HG03097 (cell line): ENCODE measurements around the gene DOK6.
"Not testable (repeated sequence)": the region's sequence is repeated elsewhere in the genome, so short reads cannot be mapped to it uniquely, and the experiment has no call there.

ENCODE experiments used
- ATAC-seq: cut with Tn5 transposase; IDR thresholded peaks from one replicate; pipeline ENCODE4 v1.9.1; 2021; ENCODE audit not compliant: unreplicated experiment, low FRiP score

DOK6 gene

DNA sequence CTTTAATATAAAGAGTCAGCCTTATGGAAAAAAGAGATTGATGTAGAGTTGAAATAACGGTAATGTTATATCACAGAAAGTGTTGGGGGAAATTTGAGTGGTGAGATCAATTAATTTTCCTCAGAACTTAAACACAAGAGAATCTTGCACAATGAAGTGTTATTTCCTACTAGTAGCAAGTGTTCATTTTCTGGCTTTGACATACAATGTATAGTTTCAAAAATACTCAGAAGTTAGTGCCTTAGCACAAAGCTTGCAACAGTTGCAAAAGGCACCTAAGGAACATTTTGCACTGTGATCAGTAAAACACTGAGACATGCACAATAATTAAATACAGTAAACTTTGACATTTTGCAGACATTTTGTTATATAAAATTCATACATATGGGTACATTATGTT, 385.7 kb downstream of the DOK6 start:
- ATAC-seq: no peak

- no peak for ATAC-seq
Observed at GRCh38 chr18:69787825-69788547, 387.3 kb downstream of the DOK6 start.

- ATAC-seq: no peak
Observed at GRCh38 chr18:69789794-69790193, 389.1 kb downstream of the DOK6 start.

- ATAC-seq: no peak
Observed at GRCh38 chr18:69790649-69791048, 390.0 kb downstream of the DOK6 start.

GRCh38 chr18:69795791-69796190, 395.1 kb downstream of the DOK6 start:
- ATAC-seq: no peak

GRCh38 chr18:69804776-69805501, 404.3 kb downstream of the DOK6 start:
- no peak for ATAC-seq

DNA sequence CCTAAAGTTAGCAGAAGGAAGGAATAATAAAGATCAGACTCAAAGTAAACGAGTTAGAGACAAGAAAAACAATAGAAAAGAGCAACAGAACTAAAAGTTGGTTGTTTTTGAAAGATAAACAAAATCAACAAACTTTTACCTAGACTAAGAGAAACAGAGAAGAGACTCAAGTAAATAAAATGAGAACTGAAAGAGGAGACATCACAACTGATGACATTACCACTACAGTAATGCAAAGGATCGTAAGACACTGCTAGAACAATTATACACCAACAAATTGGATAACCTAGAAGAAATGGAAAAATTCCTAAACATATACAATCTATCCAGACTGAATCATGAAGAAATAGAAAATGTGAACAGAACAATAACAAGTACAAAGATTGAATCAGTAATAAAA, 407.7 kb downstream of the DOK6 start:
- ATAC-seq: no peak

GRCh38 chr18:69813559-69813958, 412.9 kb downstream of the DOK6 start:
- no peak for ATAC-seq

GRCh38 chr18:69814861-69815385, 414.2 kb downstream of the DOK6 start:
- no peak for ATAC-seq

DNA sequence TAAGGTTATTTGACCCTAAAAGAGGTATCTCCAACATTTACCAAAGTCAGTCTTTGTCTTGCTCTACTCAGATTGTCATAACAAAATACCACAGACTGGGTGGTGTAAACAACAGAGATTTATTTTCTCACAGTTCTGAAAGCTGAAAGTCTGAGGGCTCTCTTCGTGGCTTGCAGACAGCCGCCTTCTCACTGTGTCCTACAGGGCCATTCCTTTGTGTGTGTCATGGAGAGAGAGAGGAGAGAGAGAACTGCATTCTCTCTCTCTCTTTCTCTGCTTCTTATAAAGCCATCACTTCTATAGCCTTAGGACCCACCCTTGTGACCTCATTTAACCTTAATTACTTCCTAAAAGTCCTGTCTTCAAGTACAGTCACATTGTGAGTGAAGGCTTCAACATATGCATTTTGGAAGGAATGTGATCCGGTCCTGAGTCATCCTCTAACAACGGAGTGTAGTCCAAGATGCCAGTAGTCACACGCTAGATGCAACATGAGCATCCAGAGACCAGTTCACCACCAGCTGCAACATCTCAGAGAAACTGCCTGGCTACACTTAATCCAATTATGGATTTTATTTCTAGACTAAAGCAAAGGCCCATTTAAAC, 416.8 kb downstream of the DOK6 start:
- no peak for ATAC-seq

DNA sequence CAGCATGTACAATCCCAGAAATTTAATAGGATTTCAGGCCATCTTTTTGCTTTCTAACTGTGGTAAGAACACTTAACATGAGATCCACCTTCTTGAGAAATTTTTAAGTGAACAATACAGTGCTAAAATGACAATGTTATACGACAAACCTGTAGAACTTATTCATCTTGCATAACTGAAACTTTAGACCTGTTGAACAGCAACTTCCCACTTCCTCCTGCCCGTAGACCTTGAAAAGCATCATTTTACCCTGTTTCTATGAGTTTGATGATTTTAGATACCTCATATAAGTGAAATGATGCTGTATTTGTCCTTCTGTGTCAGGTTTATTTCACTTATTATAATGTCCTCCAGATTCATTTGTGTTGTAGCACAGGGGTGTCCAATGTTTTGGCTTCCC, 418.8 kb downstream of the DOK6 start:
- ATAC-seq: no peak

- ATAC-seq: no peak
Observed at GRCh38 chr18:69820538-69820937, 419.9 kb downstream of the DOK6 start.

DNA sequence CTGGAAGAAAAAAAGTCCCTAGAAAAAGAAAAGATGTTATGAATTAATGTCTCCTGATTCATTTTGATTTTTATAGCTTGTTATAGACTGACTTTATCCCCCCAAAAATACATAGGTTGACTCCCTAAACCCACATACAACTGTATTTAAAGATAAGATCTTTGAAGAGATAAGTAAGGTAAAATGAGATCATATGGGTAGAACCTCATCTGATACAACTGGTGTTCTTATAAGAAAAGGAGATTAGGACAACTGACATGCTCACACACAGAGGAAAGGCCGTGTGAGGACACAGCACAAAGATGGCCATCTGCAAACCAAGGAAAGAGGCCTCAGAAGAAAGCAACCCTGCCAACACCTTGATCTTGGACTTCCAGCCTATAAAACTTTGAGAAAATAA, 429.5 kb downstream of the DOK6 start:
- ATAC-seq: no peak

DNA sequence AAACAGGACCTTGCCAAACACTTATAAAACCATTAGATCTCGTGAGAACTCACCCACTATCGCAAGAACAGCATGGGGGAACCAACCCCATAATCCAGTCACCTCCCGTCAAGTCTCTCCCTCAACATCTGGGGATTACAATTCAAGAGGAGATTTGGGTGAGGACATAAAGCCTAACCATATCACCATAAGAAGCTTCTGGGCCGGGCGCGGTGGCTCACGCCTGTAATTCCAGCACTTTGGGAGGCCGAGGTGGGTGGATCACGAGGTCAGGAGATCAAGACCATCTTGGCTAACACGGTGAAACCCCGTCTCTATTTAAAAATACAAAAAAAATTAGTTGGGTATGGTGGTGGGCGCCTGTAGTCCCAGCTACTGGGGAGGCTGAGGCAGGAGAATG, 434.3 kb downstream of the DOK6 start:
- not testable (repeated sequence) for ATAC-seq

GRCh38 chr18:69838003-69838402, 437.3 kb downstream of the DOK6 start:
- no peak for ATAC-seq

GRCh38 chr18:69838620-69839411, 438.1 kb downstream of the DOK6 start:
- ATAC-seq: no peak

- ATAC-seq: no peak
Observed at GRCh38 chr18:69839497-69839896, 438.8 kb downstream of the DOK6 start.

DNA sequence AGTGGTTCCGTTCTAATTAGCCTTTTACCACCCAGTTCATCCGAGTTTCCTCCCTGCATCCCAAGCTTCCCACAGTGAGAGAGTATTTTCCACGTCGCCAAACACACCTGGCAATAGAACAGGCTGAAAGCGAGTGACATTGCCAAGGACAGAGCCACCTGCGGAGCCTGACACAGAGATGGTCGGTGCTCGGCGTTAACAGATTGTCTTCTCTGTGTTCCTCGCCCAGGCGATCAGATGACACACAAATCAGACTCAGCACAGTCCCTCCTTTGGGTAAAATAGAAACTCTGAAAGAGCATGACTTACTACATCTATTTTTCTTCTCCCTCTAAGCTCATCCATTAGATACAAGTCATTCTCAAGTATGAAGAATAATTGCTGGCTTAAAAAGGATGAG, 439.3 kb downstream of the DOK6 start:
- no peak for ATAC-seq

DNA sequence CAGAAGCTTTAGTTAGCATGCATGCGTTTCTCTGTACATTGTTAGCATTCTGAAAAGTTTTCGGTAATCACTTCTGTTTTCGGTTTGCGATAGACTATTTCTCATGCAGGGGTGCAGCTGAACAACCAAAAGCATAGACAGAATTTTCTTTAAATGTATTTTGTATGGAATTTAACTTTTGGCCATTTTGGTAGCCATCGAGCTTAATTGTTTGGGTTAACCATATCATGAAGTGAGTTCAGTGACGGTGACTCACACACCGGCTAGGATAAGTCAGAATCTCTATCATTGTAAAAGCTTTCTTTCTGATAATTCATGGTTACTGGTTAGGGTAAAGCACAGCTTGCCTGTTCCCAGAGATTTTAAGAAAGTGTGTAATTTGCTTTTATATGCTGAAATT, 439.8 kb downstream of the DOK6 start:
- ATAC-seq: no peak

GRCh38 chr18:69841117-69841516, 440.4 kb downstream of the DOK6 start:
- ATAC-seq: no peak

DNA sequence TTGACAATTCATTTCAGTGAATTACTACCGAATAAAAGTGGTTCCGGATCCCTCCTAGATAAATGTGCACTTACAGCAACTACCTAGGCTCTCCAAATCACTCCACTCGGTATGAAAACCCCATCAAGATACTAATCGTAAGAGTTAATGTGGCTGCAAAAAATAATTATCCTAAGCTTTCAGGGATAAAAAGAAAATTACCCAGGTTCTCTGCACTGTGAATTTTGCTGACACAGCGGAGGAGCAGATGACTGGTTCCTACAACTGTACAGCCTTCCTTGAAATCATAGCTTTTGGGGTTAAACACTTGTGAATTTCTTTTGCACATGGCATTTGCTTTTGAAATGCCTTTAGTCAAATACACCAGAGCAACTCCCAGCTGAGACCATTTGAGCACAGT, 442.3 kb downstream of the DOK6 start:
- no peak for ATAC-seq
